ENCODE measurements around the gene CYB561D2. TPM values are rescaled to one million over a fixed set of nuclear protein-coding genes. Genes with fewer than 3 reads are reported as not detected.

The CYB561D2 gene
- total RNA-seq, 1 experiment from 2014 or later, result 16.8 TPM

GRCh38 chr3:50319181-50319893 is 31.3 kb upstream of the CYB561D2 start:
- no peaks in the 10 kb centered on the region for H4K20me1 ChIP-seq (ENCODE audit: control insufficient read depth, insufficient read depth, insufficient read length)
- no peak overlapping the region for H3K4ac ChIP-seq (ENCODE audit: low read depth, low read length)
- no peak overlapping the region for H3T11ph ChIP-seq (ENCODE audit: low read length)
- no peak overlapping the region for H2AFZ ChIP-seq (ENCODE audit: low read length)
- peaks cover 6% of the 10 kb centered on the region; the same call in 1 of the 2 replicates for H3K4me1 ChIP-seq (ENCODE audit: insufficient read depth, low read length)
- H3K23ac ChIP-seq (ENCODE audit: insufficient read length, low read depth, low read length), result no peak overlapping the region
- Mint-ChIP-seq H3K36me3 (ENCODE audit: insufficient read depth in 1 of 3, low read depth in 3 of 3) (peaks cover 40 to 55% (median 47%) of the 10 kb centered on the region in 3 experiments), H3K9me3 (no peaks in the 10 kb centered on the region), H3K27me3 (ENCODE audit: low read depth) (no peaks in the 10 kb centered on the region), H3K4me3 (peak overlapping the region; percentile 85 to 97), H3K27ac (no peak overlapping the region), H3K4me1 (peaks cover 22 to 36% of the 10 kb centered on the region in 2 experiments)
- H2BK12ac ChIP-seq (ENCODE audit: insufficient read length, low read depth, low read length), result no peak overlapping the region
- H2BK5ac ChIP-seq (ENCODE audit: insufficient read length, low read length), result no peak overlapping the region
- no peak overlapping the region for H2BK15ac ChIP-seq (ENCODE audit: low read depth, low read length)
- H2AK5ac ChIP-seq (ENCODE audit: insufficient read length, low read length), result no peak overlapping the region
- no peak overlapping the region for H3K4me2 ChIP-seq (ENCODE audit: insufficient read depth, insufficient read length, low read length)
- peaks cover 5% of the 10 kb centered on the region; the same call in 1 of the 2 replicates for H3K79me2 ChIP-seq (ENCODE audit: insufficient read depth, low read length)
- H3K27ac ChIP-seq (ENCODE audit: insufficient read length, low read depth, low read length), result no peak overlapping the region
- no peak overlapping the region for H4K8ac ChIP-seq (replicated peaks; ENCODE audit: insufficient read length, low read depth, low read length)
- no peak overlapping the region for H3K18ac ChIP-seq (ENCODE audit: insufficient read length, low read depth, low read length)
- no peak overlapping the region for H3K9ac ChIP-seq (ENCODE audit: extremely low read depth, insufficient read length, low read length)
- no peak overlapping the region for H2BK20ac ChIP-seq (ENCODE audit: low read depth, low read length, poor library complexity, severe bottlenecking)
- no peaks in the 10 kb centered on the region for H3K79me1 ChIP-seq (ENCODE audit: insufficient read depth, low read depth, low read length, poor library complexity, severe bottlenecking)
- TF ChIP-seq, protein P1, sequence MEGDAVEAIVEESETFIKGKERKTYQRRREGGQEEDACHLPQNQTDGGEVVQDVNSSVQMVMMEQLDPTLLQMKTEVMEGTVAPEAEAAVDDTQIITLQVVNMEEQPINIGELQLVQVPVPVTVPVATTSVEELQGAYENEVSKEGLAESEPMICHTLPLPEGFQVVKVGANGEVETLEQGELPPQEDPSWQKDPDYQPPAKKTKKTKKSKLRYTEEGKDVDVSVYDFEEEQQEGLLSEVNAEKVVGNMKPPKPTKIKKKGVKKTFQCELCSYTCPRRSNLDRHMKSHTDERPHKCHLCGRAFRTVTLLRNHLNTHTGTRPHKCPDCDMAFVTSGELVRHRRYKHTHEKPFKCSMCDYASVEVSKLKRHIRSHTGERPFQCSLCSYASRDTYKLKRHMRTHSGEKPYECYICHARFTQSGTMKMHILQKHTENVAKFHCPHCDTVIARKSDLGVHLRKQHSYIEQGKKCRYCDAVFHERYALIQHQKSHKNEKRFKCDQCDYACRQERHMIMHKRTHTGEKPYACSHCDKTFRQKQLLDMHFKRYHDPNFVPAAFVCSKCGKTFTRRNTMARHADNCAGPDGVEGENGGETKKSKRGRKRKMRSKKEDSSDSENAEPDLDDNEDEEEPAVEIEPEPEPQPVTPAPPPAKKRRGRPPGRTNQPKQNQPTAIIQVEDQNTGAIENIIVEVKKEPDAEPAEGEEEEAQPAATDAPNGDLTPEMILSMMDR (conservative IDR thresholded peaks at IDR 0.05), result no peak
- no peak overlapping the region for H3K14ac ChIP-seq (ENCODE audit: insufficient read depth, low read length)
- H4K5ac ChIP-seq (ENCODE audit: insufficient read length, low read depth, low read length), result no peak overlapping the region
- H3K23me2 ChIP-seq (ENCODE audit: insufficient read length, low read depth, low read length, poor library complexity, severe bottlenecking), result peaks cover 15% of the 10 kb centered on the region
- no CpG with 5 or more reads among the region's 16 CpGs for WGBS (ENCODE audit: extremely low coverage, insufficient read length, low lambda C conversion rate)
- H3K56ac ChIP-seq (ENCODE audit: insufficient read length, low read depth, low read length), result no peak overlapping the region
- H3K27me3 ChIP-seq (ENCODE audit: insufficient read depth, low read length), result no peaks in the 10 kb centered on the region
- H3K9me3 ChIP-seq (ENCODE audit: control insufficient read depth, low read depth, low read length), result no peaks in the 10 kb centered on the region
- H4K91ac ChIP-seq (ENCODE audit: insufficient read length, low read depth, low read length), result no peak overlapping the region
- no peak overlapping the region for H2BK120ac ChIP-seq (ENCODE audit: low read depth, low read length, poor library complexity, severe bottlenecking)
- no peak for DNase-seq

Measured in H9 (cell line).